Fibroblast of upper back skin (primary cell): ENCODE data around the gene TMEM250.
"Not testable (repeated sequence)": the region's sequence is repeated elsewhere in the genome, so short reads cannot be mapped to it uniquely, and the experiment has no call there.

Experiments
- DNase-seq: peaks from one replicate; pipeline ENCODE4 v3.0.0-alpha.2; 2013

TMEM250 gene

GRCh38 chr9:136110082-136111061 lies 8.3 kb downstream of the TMEM250 start:
- peak; percentile 54 for DNase-seq

GRCh38 chr9:136109351-136110081 lies 9.2 kb downstream of the TMEM250 start:
- peak; percentile 93 for DNase-seq

GRCh38 chr9:136108648-136109266 lies 9.9 kb downstream of the TMEM250 start:
- no peak for DNase-seq

- no peak for DNase-seq
These were observed 10.6 kb downstream of the TMEM250 start for GRCh38 chr9:136107953-136108647.

GRCh38 chr9:136107155-136107952 lies 11.3 kb downstream of the TMEM250 start:
- DNase-seq, result no peak

GRCh38 chr9:136105398-136106135 lies 13.1 kb downstream of the TMEM250 start:
- no peak for DNase-seq

- no peak for DNase-seq
These were observed 13.8 kb downstream of the TMEM250 start for GRCh38 chr9:136104916-136105315.

GRCh38 chr9:136104488-136104800 lies 14.2 kb downstream of the TMEM250 start:
- no peak for DNase-seq

- DNase-seq, result no peak
These were observed 14.8 kb downstream of the TMEM250 start for GRCh38 chr9:136103651-136104487.

GRCh38 chr9:136101615-136102074 lies 17.0 kb downstream of the TMEM250 start:
- DNase-seq, result not testable (repeated sequence)

- DNase-seq, result no peak
These were observed 17.7 kb downstream of the TMEM250 start for GRCh38 chr9:136100700-136101614.

- DNase-seq, result no peak
These were observed 19.1 kb downstream of the TMEM250 start for GRCh38 chr9:136099542-136099941.

GRCh38 chr9:136098844-136099243 lies 19.8 kb downstream of the TMEM250 start:
- DNase-seq, result no peak

GRCh38 chr9:136098210-136098609 lies 20.5 kb downstream of the TMEM250 start:
- no peak for DNase-seq

- DNase-seq, result no peak
These were observed 22.1 kb downstream of the TMEM250 start for GRCh38 chr9:136096505-136097001.

GRCh38 chr9:136095070-136096058 lies 23.3 kb downstream of the TMEM250 start, which contains the start of gene NACC2:
TSS of gene NACC2 (minus strand) at chr9:136095289. CDS start at chr9:136050521, 44,768 bp downstream.
- peak; percentile 39 for DNase-seq
